GM18907 (cell line): Measurements from ENCODE around the gene SOD3.

Experiments
- ATAC-seq: cut with Tn5 transposase; IDR thresholded peaks from one replicate; pipeline ENCODE4 v1.9.1; 2021; ENCODE audit warnings: mild to moderate bottlenecking, moderate library complexity; ENCODE audit not compliant: unreplicated experiment

The SOD3 gene

DNA sequence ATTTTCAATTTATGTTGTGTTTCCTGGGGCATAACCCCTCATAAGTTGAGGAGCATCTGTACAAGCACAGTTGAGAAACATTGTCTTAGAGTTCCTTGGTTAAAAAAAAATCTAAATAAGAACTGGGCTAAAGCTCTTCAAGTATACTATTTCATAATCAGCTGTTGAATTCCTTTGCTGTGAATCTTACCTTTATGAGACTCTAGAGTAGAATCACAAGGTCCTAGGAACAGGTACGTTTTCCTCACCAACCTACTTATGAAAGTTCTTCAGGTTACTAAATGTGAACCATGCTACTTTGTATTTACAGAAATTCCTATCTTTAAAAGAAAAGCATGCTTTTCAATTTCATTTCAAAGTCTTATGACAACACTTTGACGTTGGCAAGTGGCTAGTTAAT is 20.9 kb upstream of the SOD3 start:
- no peak for ATAC-seq

DNA sequence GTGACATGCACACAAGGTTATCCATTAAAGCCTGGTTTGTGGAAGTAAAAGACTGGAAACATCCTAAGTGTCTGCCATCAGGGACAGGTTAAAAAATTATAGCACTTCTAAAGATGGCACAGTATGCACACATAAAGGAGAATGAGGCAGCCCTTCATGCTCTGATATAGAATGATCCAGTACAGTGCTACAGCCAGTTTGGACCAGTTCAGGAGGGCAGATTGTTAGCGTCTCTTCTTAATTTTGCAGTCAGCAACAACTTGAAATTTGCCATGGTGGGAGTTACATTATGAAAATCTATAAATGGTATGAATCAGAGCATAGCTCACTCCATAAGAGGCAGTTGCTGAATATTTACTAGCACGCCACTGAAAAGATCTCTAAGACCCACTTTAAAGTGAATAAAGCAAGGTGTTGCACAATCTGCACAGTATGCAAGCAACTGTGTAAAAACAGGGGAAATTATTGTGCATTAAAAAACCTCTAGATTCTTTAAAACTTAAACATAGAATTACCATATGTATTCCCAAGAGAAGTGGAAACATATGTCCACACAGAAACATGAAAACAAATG is 20.3 kb upstream of the SOD3 start:
- no peak for ATAC-seq

DNA sequence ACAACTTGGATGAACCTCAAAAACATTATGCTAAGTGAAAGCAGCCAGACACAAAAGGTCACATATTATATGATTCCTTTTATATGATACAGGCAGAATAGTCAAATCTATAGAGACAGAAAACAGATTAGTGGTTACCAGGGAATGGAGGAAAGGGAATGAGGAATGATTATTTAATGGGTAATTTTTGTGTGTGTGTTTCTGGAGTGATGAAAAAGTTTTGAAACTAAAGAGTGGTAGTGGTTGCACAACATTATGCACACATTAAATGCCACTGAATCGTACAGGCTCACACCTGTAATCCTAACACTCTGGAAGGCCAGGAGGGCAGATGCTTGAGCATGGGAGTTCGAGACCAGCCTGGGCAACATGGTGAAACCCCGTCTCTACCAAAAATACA is 19.6 kb upstream of the SOD3 start:
- no peak for ATAC-seq

DNA sequence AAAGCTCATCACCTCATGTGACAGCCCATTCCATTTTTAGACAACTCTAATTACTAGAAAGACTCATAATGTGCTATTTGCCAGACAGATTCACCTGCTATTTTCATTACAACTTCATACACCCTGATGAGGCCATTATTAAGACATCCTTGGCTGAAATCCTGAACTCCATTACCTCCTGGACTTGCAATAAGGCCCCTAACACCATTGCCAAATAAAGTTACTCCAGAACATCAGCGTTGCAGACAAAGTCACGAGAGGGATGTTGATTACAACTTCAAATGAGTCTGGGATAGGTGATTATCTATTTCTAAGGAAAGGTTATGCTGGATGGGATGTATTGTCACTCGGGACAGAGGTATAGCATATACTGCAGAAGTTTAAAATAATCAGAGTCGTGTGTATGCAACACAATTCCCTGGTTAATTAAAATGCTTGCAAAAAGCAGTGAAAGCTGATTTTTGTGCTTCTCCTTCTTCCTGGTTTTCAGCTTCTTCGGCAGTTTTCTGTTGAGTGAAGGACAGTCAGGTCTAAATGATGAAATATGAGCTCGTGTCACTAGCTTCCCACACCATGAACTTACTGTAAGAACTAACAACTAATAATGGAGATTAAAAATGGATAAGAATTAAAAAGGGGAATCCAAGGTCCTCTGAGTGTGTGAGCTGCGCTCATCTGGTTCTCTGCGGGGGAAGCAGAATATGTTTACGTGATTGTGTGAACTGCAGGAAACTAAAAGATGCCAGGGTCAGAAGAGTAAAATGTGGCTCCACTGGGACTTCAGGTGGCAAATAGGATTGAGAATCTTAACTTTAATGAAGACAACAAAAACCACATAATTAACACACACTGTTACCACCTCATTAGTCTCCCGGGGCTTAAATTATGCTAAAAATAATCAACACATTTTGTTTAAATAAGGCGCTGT is 17.6 kb upstream of the SOD3 start:
- no peak for ATAC-seq

DNA sequence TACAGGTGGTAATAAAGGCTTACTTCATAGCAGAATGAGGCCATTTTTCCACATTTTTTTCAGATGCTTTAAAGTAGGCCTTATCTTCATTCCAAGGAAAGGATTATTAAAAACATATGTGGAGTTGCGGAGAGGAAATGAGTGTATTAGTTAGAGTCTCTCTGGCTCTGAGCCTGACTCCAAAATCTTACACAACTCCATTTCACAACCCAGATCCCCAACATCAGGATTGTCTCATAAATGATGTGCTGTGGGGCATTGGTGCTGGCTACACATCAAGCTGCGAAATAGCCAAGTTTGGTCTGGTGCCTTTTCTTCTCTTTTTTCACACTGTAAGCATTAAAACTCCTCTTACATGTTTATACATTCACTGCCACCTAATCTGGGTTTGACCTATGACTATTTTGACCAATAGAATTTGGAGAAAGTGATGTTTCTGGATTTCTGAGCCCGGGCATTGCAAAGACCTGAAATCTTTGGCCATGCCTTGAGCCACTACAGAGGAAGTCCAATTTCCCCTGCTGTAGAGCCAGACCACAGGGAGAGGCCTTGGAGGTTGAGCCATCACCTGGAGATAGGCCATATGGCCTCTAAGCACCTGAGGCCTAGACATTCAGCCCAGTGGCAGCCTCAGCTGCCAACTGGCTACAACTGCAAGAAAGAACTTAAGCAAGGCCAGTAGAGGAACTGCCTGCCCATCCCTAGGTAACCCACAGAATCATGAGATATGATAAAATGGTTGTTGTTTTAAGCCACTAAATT is 16.7 kb upstream of the SOD3 start:
- ATAC-seq = no peak

DNA sequence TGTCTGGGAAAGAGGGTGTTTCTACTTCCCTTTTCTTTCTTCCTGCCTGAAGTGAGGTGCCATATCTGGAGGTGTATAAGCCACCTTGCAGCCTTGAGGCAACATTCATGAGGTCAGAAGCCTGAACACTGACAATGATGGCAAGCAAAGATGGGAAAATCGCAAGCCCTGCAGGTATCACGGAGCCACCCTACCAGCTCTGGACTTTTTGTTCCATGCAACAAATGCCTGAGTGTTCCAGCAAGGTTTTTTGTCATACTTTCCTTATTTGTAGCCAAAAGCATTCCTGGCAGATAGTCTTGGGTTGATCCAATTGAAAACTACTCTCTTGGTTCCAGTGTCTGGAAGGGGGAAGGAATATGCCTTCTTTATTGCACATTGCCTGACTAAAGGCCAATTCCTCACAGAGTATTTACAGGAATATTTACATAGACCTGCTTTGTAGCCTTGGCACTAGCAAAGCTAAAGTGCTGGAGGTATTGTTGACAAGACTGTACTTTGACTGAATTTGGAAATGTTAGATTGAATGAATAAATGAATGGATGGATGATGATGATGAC is 14.4 kb upstream of the SOD3 start:
- no peak for ATAC-seq

DNA sequence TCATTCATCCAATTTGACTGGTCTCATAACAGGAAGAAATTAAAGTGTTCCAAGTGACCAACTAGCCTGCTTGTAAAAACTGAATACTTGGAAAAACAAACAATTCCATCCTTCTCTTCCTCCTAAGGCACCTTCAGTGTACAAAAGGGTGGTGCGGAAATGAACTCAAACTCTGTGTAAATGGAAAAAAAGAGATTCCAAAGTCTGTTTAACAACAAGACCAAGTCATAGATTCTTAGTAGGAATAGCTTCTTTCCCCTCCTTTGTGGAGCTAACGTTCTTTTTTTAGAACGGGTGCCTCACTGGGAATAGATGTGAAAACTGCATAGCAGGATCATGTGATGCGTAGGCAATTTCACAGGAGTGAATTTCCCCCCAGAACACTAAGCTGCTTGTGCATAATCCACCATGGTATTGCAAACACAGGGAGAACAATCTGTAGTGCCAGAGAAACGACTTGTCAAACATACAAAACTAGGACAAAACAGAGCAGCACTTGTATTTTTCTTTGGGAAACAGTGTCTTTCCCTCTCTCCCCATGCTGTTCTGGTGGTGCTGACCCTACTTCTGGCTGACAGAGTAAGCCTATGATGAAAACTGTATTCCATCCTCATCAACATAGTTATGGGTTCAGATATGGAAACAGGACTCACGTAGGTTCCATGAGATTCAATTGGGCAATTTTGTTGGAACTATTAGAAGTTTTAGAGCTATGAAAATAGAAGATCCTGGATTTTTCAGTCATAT is 13.2 kb upstream of the SOD3 start:
- ATAC-seq = no peak

DNA sequence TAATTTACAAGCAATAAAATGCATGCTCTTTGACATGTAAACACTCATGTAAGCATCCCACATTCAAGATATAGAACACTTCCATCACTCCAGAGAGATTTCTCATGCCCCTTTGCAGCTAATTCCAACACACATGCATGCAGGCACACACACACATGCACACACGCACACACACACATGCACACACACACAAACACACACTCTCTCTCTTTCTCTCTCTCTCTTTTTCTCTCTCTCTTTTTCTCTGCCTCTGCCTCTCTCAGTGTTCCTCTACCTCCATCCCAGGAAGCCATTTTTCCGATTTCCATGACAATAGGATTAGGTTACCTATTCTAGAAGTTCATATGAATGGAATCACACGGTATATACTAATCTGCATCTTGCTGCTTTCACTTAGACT is 11.9 kb upstream of the SOD3 start:
- ATAC-seq = no peak

DNA sequence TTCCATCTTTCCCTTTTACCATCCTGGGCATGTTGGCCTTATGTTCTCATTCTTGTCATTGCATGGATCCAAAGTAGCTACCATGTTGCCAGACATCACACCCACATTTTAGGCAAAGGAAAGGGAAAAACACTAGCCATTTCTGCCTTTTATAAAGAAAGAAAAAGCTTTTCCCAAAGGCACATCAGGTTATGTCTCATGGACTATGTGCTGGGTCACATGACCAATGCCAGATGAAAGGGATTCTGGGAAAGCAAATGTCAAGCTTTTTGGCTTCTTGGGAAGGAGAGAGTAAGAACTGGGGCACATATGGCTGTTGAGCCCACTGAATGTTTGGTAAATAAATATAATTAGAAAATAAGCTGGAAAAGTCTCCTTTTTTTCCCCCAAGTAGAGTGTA is 4.3 kb upstream of the SOD3 start:
- ATAC-seq = no peak

DNA sequence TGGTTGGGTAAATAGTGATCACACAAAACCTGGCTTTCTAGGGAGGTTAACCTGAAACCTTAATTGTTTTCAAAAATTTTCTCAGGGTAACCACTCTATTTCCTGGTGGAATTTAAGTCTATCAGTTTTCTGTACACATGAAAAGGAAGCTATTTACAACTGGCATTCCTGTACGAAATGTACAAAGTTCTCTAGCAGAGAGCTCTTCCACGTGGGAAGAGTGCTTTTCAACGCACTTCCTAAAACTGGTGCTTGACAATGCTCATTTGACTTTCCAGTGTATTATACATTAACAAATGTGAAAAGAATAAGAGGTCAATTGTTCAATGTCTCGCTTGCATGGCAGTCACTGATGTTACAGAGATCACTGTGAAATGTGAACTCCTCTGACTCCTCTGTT is 2.8 kb upstream of the SOD3 start:
- ATAC-seq = no peak

DNA sequence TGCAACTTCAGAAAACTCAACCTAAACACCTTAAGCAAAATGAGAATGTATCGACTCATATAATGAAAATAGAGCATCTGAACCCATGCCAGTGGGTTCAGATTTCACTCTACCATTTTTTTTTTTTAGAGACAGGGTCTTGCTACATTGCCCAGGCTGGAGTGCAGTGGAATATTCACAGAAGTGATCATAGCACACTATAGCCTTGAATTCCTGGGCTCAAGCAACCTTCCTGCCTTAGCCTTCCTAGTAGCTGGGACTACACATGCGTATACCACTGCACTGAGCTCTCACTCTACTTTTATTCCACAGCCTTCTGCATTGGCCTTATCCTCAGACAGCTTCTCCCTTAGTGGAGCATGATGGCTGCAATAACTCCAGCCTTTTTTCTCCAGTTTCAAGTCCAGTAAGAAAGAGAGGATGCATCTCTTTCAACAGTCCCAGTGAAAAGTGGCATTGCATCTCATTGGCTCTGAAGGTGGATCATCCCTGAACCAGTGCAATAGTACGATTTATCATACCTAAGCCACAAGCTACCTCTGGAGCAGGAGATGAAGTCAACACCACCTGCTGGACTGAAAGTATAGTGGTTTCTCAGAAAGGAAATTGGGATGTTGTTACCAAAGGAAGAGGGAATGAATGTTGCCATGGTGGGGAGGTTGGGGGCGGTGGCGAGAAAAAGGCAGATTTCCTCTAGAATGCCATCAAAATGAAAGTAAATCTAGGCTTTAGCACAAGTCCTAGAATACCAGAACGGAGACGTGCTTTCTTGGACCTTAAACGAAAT is 2.0 kb upstream of the SOD3 start:
- no peak for ATAC-seq

DNA sequence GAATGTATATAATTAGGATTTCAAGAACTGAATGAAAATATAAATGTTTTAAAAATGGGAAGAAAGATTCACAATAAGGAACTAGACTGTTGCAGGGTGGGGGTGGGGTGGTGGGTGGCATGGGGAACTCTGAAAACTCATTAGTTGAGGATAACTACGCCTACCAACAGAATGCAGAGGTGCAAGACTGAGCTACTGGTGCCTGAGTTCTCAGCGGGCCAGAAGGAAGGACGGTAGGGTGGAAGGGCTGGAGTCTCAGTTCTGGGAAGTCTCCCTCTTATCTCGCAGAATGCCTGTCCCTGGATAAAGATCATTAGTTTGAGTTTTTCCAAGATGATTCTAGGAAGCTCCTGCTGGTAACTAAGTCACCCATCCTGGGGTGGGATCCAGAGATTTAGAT is 1.3 kb upstream of the SOD3 start:
- ATAC-seq = no peak

DNA sequence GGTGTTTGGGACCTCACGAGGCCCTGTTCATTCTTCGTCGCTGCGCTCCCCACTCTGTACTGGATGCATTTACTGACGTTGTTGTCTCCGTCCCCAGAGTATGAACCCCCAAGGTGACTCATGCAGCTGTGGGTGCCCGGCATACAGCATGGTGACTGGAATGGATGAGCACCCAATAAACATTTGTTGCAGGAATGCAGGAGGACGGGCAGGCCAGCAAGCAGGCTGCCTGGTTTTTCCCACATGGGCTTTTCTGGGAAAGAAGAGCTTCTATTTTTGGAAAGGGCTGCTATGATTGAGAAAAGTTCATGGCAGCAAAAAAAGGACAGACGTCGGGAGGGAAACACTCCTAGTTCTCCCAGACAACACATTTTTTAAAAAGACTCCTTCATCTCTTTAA is 893 bp upstream of the SOD3 start:
- no peak for ATAC-seq

DNA sequence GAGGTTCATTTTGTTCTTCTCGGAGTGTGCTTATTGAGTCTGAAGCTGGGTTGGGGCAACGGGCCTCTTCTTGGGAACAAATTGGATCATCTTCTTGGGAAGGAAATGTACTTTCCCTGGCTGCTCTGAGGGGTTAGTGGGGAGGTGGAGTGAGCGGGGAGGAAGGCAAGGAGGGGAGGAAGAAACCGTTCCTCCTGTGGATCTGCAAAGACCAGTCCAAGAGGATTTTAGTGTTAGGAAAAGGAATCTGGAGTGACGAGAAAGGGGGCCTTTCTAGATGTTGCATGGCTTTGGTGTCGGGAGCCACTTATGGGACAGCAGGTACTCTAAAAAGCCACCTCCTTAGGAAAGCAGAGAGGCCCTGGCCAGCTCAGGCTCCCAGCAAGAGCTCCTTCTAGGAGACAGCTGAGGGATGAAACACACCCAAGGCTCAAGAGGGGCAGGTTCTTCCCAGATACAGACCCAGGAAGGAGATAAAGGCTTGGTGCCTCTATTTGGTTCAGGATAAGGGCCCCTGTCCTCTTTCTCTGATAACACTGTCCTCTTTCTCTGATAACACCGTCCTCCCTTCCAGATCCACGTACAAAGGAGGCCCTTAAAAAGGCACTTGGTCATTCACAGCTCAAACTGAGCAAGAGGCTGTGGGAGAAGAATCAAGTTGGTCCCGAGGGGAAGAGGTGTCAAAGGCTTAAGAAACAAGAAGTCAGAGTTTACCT is 451 bp downstream of the SOD3 start:
- ATAC-seq = no peak

DNA sequence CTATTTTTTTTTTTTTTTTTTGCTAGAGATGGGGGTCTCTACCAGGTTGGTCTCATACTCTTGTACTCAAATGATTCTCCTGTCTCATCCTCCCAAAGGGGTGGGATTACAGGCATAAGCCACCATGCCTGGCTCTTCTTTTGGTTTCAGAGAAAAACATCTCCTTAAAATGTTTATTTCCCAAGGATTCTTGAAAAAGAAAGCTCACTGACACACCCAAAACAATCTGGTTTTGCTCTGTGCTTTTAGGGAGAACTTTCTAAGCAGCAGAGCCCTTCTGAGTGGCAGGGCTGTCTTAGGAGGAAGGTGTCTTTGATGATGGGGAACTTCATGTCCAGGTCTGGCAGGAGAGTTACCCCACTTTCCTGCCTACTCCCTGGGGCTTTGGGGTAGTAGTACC is 1.2 kb downstream of the SOD3 start:
- ATAC-seq = no peak

DNA sequence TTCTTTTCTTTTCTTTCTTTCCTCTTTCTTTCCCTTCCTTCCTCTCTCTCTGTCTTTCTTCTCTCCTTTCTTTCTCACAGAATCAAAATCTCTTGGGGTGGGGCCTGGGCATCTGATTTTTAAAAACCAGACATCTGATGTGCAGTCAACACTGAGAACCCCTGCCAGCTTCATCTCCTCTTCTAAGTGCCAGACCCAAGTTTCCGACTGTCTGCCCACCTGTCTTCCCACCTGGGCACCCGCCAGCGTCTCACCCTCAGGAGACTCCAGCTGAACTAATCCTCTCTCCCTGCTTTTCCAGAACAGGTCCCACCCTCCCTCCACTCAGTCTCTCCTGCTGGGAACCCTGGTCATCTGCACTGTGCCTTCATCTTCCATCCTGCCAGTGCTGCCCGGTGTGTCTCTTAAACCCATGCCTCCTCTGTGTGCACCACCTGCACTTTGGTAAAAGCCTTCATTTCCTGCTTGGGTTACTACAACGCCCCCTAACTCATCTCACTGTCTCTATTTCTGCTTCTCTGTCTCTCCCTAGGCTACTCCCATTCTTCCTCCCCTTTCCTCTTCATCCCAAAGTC is 2.8 kb downstream of the SOD3 start:
- no peak for ATAC-seq

DNA sequence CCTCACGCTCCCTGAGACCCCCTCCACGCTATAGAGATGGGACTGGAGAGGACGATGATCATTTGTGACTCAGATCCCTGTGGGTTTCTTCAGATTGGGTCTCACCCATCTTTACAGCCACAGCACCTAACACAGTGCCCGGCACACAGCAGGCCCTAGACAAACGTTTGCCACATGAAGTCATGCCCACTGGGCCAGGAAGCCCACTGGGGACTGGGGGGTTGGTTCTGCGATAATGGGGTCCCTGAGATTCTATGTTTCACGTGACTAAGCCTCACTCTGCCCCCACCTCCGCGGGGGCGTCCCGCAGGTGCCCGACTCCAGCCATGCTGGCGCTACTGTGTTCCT is 3.8 kb downstream of the SOD3 start:
- no peak for ATAC-seq

DNA sequence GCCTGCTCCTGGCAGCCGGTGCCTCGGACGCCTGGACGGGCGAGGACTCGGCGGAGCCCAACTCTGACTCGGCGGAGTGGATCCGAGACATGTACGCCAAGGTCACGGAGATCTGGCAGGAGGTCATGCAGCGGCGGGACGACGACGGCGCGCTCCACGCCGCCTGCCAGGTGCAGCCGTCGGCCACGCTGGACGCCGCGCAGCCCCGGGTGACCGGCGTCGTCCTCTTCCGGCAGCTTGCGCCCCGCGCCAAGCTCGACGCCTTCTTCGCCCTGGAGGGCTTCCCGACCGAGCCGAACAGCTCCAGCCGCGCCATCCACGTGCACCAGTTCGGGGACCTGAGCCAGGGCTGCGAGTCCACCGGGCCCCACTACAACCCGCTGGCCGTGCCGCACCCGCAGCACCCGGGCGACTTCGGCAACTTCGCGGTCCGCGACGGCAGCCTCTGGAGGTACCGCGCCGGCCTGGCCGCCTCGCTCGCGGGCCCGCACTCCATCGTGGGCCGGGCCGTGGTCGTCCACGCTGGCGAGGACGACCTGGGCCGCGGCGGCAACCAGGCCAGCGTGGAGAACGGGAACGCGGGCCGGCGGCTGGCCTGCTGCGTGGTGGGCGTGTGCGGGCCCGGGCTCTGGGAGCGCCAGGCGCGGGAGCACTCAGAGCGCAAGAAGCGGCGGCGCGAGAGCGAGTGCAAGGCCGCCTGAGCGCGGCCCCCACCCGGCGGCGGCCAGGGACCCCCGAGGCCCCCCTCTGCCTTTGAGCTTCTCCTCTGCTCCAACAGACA is 4.4 kb downstream of the SOD3 start:
- no peak for ATAC-seq
